AG09309 (cell line): ENCODE measurements around the gene AACS.
"Not testable (repeated sequence)": the region's sequence is repeated elsewhere in the genome, so short reads cannot be mapped to it uniquely, and the experiment has no call there.

ENCODE experiments used
- DNase-seq: peaks from one replicate; pipeline ENCODE4 v3.0.0-alpha.2; 2010; ENCODE audit warnings: low read depth
- H3K4me3 ChIP-seq: 2 replicates; pipeline ENCODE4 v1.5.1; 2011; ENCODE audit warnings: mild to moderate bottlenecking, low read depth, low read length, moderate library complexity; ENCODE audit not compliant: control insufficient read depth
- CTCF ChIP-seq: IDR thresholded peaks from 2 replicates; pipeline ENCODE4 v1.5.1; 2011; ENCODE audit warnings: mild to moderate bottlenecking, low read depth, low read length, inconsistent platforms; ENCODE audit not compliant: insufficient read depth, control insufficient read depth; ENCODE audit errors: missing control alignments

The AACS gene

GRCh38 chr12:125069616-125070015 is 4.4 kb downstream of the AACS start:
- no peak for TF ChIP-seq CTCF
- H3K4me3 ChIP-seq: no peak overlapping the region
- no peak for DNase-seq

GRCh38 chr12:125070112-125070511 is 4.9 kb downstream of the AACS start:
- no peak overlapping the region for H3K4me3 ChIP-seq
- DNase-seq: no peak
- no peak for TF ChIP-seq CTCF

- no peak for TF ChIP-seq CTCF
- no peak for DNase-seq
- H3K4me3 ChIP-seq: no peak overlapping the region
Observed at GRCh38 chr12:125070661-125071390, 5.6 kb downstream of the AACS start.

- no peak overlapping the region for H3K4me3 ChIP-seq
- no peak for DNase-seq
- TF ChIP-seq CTCF: no peak
Observed at GRCh38 chr12:125071456-125071855, 6.2 kb downstream of the AACS start.

- DNase-seq: no peak
- TF ChIP-seq CTCF: no peak
- H3K4me3 ChIP-seq: no peak overlapping the region
Observed at GRCh38 chr12:125072496-125072895, 7.3 kb downstream of the AACS start.

GRCh38 chr12:125074294-125074693 is 9.1 kb downstream of the AACS start:
- not testable (repeated sequence) for H3K4me3 ChIP-seq, DNase-seq

GRCh38 chr12:125076103-125076502 is 10.9 kb downstream of the AACS start:
- TF ChIP-seq CTCF: no peak
- no peak for DNase-seq
- no peak overlapping the region for H3K4me3 ChIP-seq
